ENCODE measurements around the gene LANCL3.

The LANCL3 gene

GRCh38 chrX:37607243-37607642, 35.8 kb downstream of the LANCL3 start:
- Histone ChIP-seq H3K4me3 (ENCODE audit: insufficient read depth, low read length, poor library complexity, severe bottlenecking) (no peak overlapping the region), H3K9me2 (replicated peaks; ENCODE audit: insufficient read depth, low read length) (no peaks in the 10 kb centered on the region), H3K9ac (ENCODE audit: low read length) (no peak overlapping the region), H2AFZ (ENCODE audit: low read depth, low read length, severe bottlenecking) (no peak overlapping the region), H3F3A (ENCODE audit: insufficient read depth) (no peaks in the 10 kb centered on the region), H3K36me3 (ENCODE audit: low read length) (no peaks in the 10 kb centered on the region), H4K20me1 (ENCODE audit: low read depth, low read length) (no peaks in the 10 kb centered on the region), H3K4me2 (ENCODE audit: low read depth, low read length, poor library complexity, severe bottlenecking) (no peak overlapping the region), H3K27ac (ENCODE audit: low read depth, low read length) (no peak overlapping the region), H3K79me2 (ENCODE audit: insufficient read depth, low read length) (no peaks in the 10 kb centered on the region), H3K9me3 (ENCODE audit: insufficient read depth, low read length) (no peaks in the 10 kb centered on the region), H3K27me3 (ENCODE audit: low read length) (no peaks in the 10 kb centered on the region)
- no peak for TF ChIP-seq EZH2phosphoT487 (conservative IDR thresholded peaks at IDR 0.05; ENCODE audit: low read length)
- no peak for TF ChIP-seq CTCF (IDR thresholded peaks at IDR 0.05; ENCODE audit: insufficient read depth, low read length, poor library complexity, severe bottlenecking)

- H3F3A ChIP-seq (ENCODE audit: insufficient read depth), result no peaks in the 10 kb centered on the region
- H2AFZ ChIP-seq (ENCODE audit: low read depth, low read length, severe bottlenecking), result no peak overlapping the region
- no peak overlapping the region for H3K27ac ChIP-seq (ENCODE audit: low read depth, low read length)
- no peaks in the 10 kb centered on the region for H3K9me3 ChIP-seq (ENCODE audit: insufficient read depth, low read length)
- H3K9me2 ChIP-seq (replicated peaks; ENCODE audit: insufficient read depth, low read length), result no peaks in the 10 kb centered on the region
- no peaks in the 10 kb centered on the region for H3K27me3 ChIP-seq (ENCODE audit: low read length)
- no peak overlapping the region for H3K4me2 ChIP-seq (ENCODE audit: low read depth, low read length, poor library complexity, severe bottlenecking)
- no peaks in the 10 kb centered on the region for H4K20me1 ChIP-seq (ENCODE audit: low read depth, low read length)
- H3K79me2 ChIP-seq (ENCODE audit: insufficient read depth, low read length), result no peaks in the 10 kb centered on the region
- H3K9ac ChIP-seq (ENCODE audit: low read length), result no peak overlapping the region
- H3K4me3 ChIP-seq (ENCODE audit: insufficient read depth, low read length, poor library complexity, severe bottlenecking), result no peak overlapping the region
- TF ChIP-seq EZH2phosphoT487 (conservative IDR thresholded peaks at IDR 0.05; ENCODE audit: low read length) (no peak), CTCF (IDR thresholded peaks at IDR 0.05; ENCODE audit: insufficient read depth, low read length, poor library complexity, severe bottlenecking) (no peak)
- no peaks in the 10 kb centered on the region for H3K36me3 ChIP-seq (ENCODE audit: low read length)
Observed at GRCh38 chrX:37608156-37608555, 36.7 kb downstream of the LANCL3 start.

- no peak overlapping the region for H3K4me2 ChIP-seq (ENCODE audit: low read depth, low read length, poor library complexity, severe bottlenecking)
- H3K9me3 ChIP-seq (ENCODE audit: insufficient read depth, low read length), result no peaks in the 10 kb centered on the region
- no peaks in the 10 kb centered on the region for H3K27me3 ChIP-seq (ENCODE audit: low read length)
- no peak overlapping the region for H3K9ac ChIP-seq (ENCODE audit: low read length)
- TF ChIP-seq CTCF (IDR thresholded peaks at IDR 0.05; ENCODE audit: insufficient read depth, low read length, poor library complexity, severe bottlenecking) (no peak), EZH2phosphoT487 (conservative IDR thresholded peaks at IDR 0.05; ENCODE audit: low read length) (no peak)
- H2AFZ ChIP-seq (ENCODE audit: low read depth, low read length, severe bottlenecking), result no peak overlapping the region
- H3K9me2 ChIP-seq (replicated peaks; ENCODE audit: insufficient read depth, low read length), result no peaks in the 10 kb centered on the region
- no peaks in the 10 kb centered on the region for H4K20me1 ChIP-seq (ENCODE audit: low read depth, low read length)
- H3F3A ChIP-seq (ENCODE audit: insufficient read depth), result no peaks in the 10 kb centered on the region
- no peak overlapping the region for H3K27ac ChIP-seq (ENCODE audit: low read depth, low read length)
- H3K36me3 ChIP-seq (ENCODE audit: low read length), result no peaks in the 10 kb centered on the region
- H3K79me2 ChIP-seq (ENCODE audit: insufficient read depth, low read length), result no peaks in the 10 kb centered on the region
- no peak overlapping the region for H3K4me3 ChIP-seq (ENCODE audit: insufficient read depth, low read length, poor library complexity, severe bottlenecking)
Observed at GRCh38 chrX:37609727-37610126, 38.3 kb downstream of the LANCL3 start.

Measured in SU-DHL-6 (cell line).